Measurements from ENCODE around the gene ZNF407. TPM values are rescaled to one million over a fixed set of nuclear protein-coding genes. Genes with fewer than 3 reads are reported as not detected.

ZNF407 gene
- total RNA-seq, 1 donor from 2014 or later = 16.1 TPM

- Histone ChIP-seq H3K27me3 (ENCODE audit: low read depth) (no peaks in the 10 kb centered on the region), H3K36me3 (no peaks in the 10 kb centered on the region), H3K9me3 (no peaks in the 10 kb centered on the region), H3K4me3 (no peak overlapping the region), H3K4me1 (no peaks in the 10 kb centered on the region), H3K27ac (no peak overlapping the region)
- DNase-seq (no peak), ATAC-seq (no peak)
- no peak for TF ChIP-seq CTCF (IDR thresholded peaks at IDR 0.05)
- intact Hi-C loops (cut with DNase I) = no loop called here
Measured at GRCh38 chr18:75043478-75043877, 445.8 kb downstream of the ZNF407 start.

- no peaks in the 10 kb centered on the region for H3K9me3 ChIP-seq
- H3K27me3 ChIP-seq (ENCODE audit: low read depth) = no peaks in the 10 kb centered on the region
- DNase-seq = no peak
- no peak for TF ChIP-seq CTCF (IDR thresholded peaks at IDR 0.05)
- no peaks in the 10 kb centered on the region for H3K36me3 ChIP-seq
- no peak overlapping the region for H3K27ac ChIP-seq
- no peaks in the 10 kb centered on the region for H3K4me1 ChIP-seq
- intact Hi-C loops (cut with DNase I) = no loop called here
- peak; percentile 79 to 87 for ATAC-seq
- no peak overlapping the region for H3K4me3 ChIP-seq
Measured at GRCh38 chr18:75044296-75044695, 446.6 kb downstream of the ZNF407 start.

- Histone ChIP-seq H3K4me1 (no peaks in the 10 kb centered on the region), H3K27ac (no peak overlapping the region), H3K27me3 (ENCODE audit: low read depth) (no peaks in the 10 kb centered on the region), H3K4me3 (no peak overlapping the region), H3K9me3 (no peaks in the 10 kb centered on the region), H3K36me3 (no peaks in the 10 kb centered on the region)
- ATAC-seq (peak; percentile 41 to 42), DNase-seq (no peak)
- no peak for TF ChIP-seq CTCF (IDR thresholded peaks at IDR 0.05)
- intact Hi-C loops (cut with DNase I) = no loop called here
Measured at GRCh38 chr18:75044791-75045190, 447.1 kb downstream of the ZNF407 start.

GRCh38 chr18:75045272-75045671, 447.6 kb downstream of the ZNF407 start:
- ATAC-seq (peak; percentile 60 to 77), DNase-seq (no peak)

GRCh38 chr18:75047240-75047961, 449.7 kb downstream of the ZNF407 start:
- no peaks in the 10 kb centered on the region for H3K4me1 ChIP-seq
- no peak overlapping the region for H3K27ac ChIP-seq
- H3K36me3 ChIP-seq = no peaks in the 10 kb centered on the region
- no peak for TF ChIP-seq CTCF (IDR thresholded peaks at IDR 0.05)
- ATAC-seq = no peak
- intact Hi-C loops (cut with DNase I) = no loop called here
- no peak for DNase-seq
- H3K9me3 ChIP-seq = no peaks in the 10 kb centered on the region
- H3K27me3 ChIP-seq (ENCODE audit: low read depth) = no peaks in the 10 kb centered on the region
- H3K4me3 ChIP-seq = no peak overlapping the region

More at GRCh38 chr18:75045272-75045671, 447.6 kb downstream of the ZNF407 start:
- H3K9me3 ChIP-seq = no peaks in the 10 kb centered on the region
- no peaks in the 10 kb centered on the region for H3K36me3 ChIP-seq
- H3K4me1 ChIP-seq = no peaks in the 10 kb centered on the region
- intact Hi-C loops (cut with DNase I) = no loop called here
- no peak for TF ChIP-seq CTCF (IDR thresholded peaks at IDR 0.05)
- no peaks in the 10 kb centered on the region for H3K27me3 ChIP-seq (ENCODE audit: low read depth)
- no peak overlapping the region for H3K27ac ChIP-seq
- no peak overlapping the region for H3K4me3 ChIP-seq
